Measurements from ENCODE around the gene PCBP3. TPM values are rescaled to one million over a fixed set of nuclear protein-coding genes. Genes with fewer than 3 reads are reported as not detected.
"Not testable (repeated sequence)": the region's sequence is repeated elsewhere in the genome, so short reads cannot be mapped to it uniquely, and the experiment has no call there.

PCBP3 gene
- total RNA-seq, 8 experiments from 2014 or later: 2.5 to 20.9 (median 10.0) TPM

GRCh38 chr21:45695086-45695485 lies 51.6 kb downstream of the PCBP3 start:
- H3K27ac ChIP-seq: no peak overlapping the region
- no peak for ATAC-seq (replicated peaks in 6 of 8)
- no peaks in the 10 kb centered on the region for H3K4me1 ChIP-seq (replicated peaks in 1 of 2)
- in situ Hi-C loops (cut with MboI; ENCODE audit: low pct_unique_long_range_greater_than_20kb in 2 of 9, low sequenced_read_pairs in 9 of 9, unreplicated experiment in 9 of 9): no loop called here
- WGBS, 10 experiments: 0 to 100% (median 60%) methylated on average over 1 to 2 of the region's 2 CpGs; no CpG with 5 or more reads in 3 of the 10 experiments
- H3K4me3 ChIP-seq: no peak overlapping the region

- 0 to 100% (median 72%) methylated on average over 1 to 3 of the region's 3 CpGs; no CpG with 5 or more reads in 4 of the 10 experiments for WGBS, 10 experiments
- in situ Hi-C loops (cut with MboI; ENCODE audit: low pct_unique_long_range_greater_than_20kb in 2 of 9, low sequenced_read_pairs in 9 of 9, unreplicated experiment in 9 of 9): no loop called here
- Histone ChIP-seq H3K27ac (no peak overlapping the region), H3K4me1 (replicated peaks in 1 of 2) (no peaks in the 10 kb centered on the region), H3K4me3 (no peak overlapping the region)
- peak in 5 of 8 experiments; percentile 40 to 96 (median 95) for ATAC-seq (replicated peaks in 6 of 8)
Measured at GRCh38 chr21:45698493-45699184, 55.1 kb downstream of the PCBP3 start.

GRCh38 chr21:45699251-45699942 lies 55.9 kb downstream of the PCBP3 start:
- in situ Hi-C loops (cut with MboI; ENCODE audit: low pct_unique_long_range_greater_than_20kb in 2 of 9, low sequenced_read_pairs in 9 of 9, unreplicated experiment in 9 of 9): no loop called here
- H3K27ac ChIP-seq: no peak overlapping the region
- WGBS, 10 experiments: 78 to 92% (median 82%) methylated on average over 2 to 5 of the region's 7 CpGs; no CpG with 5 or more reads in 3 of the 10 experiments
- peaks cover 0 to 2% of the 10 kb centered on the region in 2 donors for H3K4me1 ChIP-seq (replicated peaks in 1 of 2)
- no peak overlapping the region for H3K4me3 ChIP-seq
- no peak for ATAC-seq (replicated peaks in 6 of 8)

- no peak for ATAC-seq (replicated peaks in 6 of 8)
- Histone ChIP-seq H3K4me3 (no peak overlapping the region), H3K4me1 (replicated peaks in 1 of 2) (peaks cover 0 to 2% of the 10 kb centered on the region in 2 donors), H3K27ac (no peak overlapping the region)
- 50 to 100% (median 90%) methylated on average over 1 of the region's 1 CpG; no CpG with 5 or more reads in 5 of the 10 experiments for WGBS, 10 experiments
- in situ Hi-C loops (cut with MboI; ENCODE audit: low pct_unique_long_range_greater_than_20kb in 2 of 9, low sequenced_read_pairs in 9 of 9, unreplicated experiment in 9 of 9): no loop called here
Measured at GRCh38 chr21:45699966-45700365, 56.4 kb downstream of the PCBP3 start.

- Histone ChIP-seq H3K4me3 (no peak overlapping the region), H3K27ac (no peak overlapping the region), H3K4me1 (replicated peaks in 1 of 2) (peaks cover 0 to 2% of the 10 kb centered on the region in 2 donors)
- ATAC-seq (replicated peaks in 6 of 8): no peak
- in situ Hi-C loops (cut with MboI; ENCODE audit: low pct_unique_long_range_greater_than_20kb in 2 of 9, low sequenced_read_pairs in 9 of 9, unreplicated experiment in 9 of 9): no loop called here
- WGBS, 10 experiments: 59 to 100% (median 95%) methylated on average over 1 to 4 of the region's 6 CpGs; no CpG with 5 or more reads in 2 of the 10 experiments
Measured at GRCh38 chr21:45700461-45700860, 56.9 kb downstream of the PCBP3 start.

- no peak overlapping the region for H3K27ac ChIP-seq
- 43 to 100% (median 75%) methylated on average over 1 to 6 of the region's 13 CpGs; no CpG with 5 or more reads in 1 of the 10 experiments for WGBS, 10 experiments
- ATAC-seq (replicated peaks in 6 of 8): peak in 1 of 8 experiments; percentile 36
- no peak overlapping the region for H3K4me3 ChIP-seq
- peaks cover 0 to 4% of the 10 kb centered on the region in 2 donors for H3K4me1 ChIP-seq (replicated peaks in 1 of 2)
- in situ Hi-C loops (cut with MboI; ENCODE audit: low pct_unique_long_range_greater_than_20kb in 2 of 9, low sequenced_read_pairs in 9 of 9, unreplicated experiment in 9 of 9): no loop called here
Measured at GRCh38 chr21:45704311-45705108, 61.0 kb downstream of the PCBP3 start.

GRCh38 chr21:45706299-45706698 lies 62.8 kb downstream of the PCBP3 start:
- in situ Hi-C loops (cut with MboI; ENCODE audit: low pct_unique_long_range_greater_than_20kb in 2 of 9, low sequenced_read_pairs in 9 of 9, unreplicated experiment in 9 of 9): no loop called here
- no peak overlapping the region for H3K27ac ChIP-seq
- 33 to 80% (median 45%) methylated on average over 1 of the region's 1 CpG; no CpG with 5 or more reads in 6 of the 10 experiments for WGBS, 10 experiments

GRCh38 chr21:45709173-45709572 lies 65.6 kb downstream of the PCBP3 start:
- H3K27ac ChIP-seq: no peak overlapping the region

More at GRCh38 chr21:45706299-45706698, 62.8 kb downstream of the PCBP3 start:
- peak in 3 of 8 experiments; percentile 9 to 65 (median 9) for ATAC-seq (replicated peaks in 6 of 8)
- no peak overlapping the region for H3K4me3 ChIP-seq
- peaks cover 0 to 4% of the 10 kb centered on the region in 2 donors for H3K4me1 ChIP-seq (replicated peaks in 1 of 2)

GRCh38 chr21:45709696-45710268 lies 66.3 kb downstream of the PCBP3 start:
- Histone ChIP-seq H3K4me3 (no peak overlapping the region), H3K27ac (no peak overlapping the region), H3K4me1 (replicated peaks in 1 of 2) (peaks cover 0 to 2% of the 10 kb centered on the region in 2 donors)
- ATAC-seq (replicated peaks in 6 of 8): no peak
- in situ Hi-C loops (cut with MboI; ENCODE audit: low pct_unique_long_range_greater_than_20kb in 2 of 9, low sequenced_read_pairs in 9 of 9, unreplicated experiment in 9 of 9): no loop called here
- WGBS, 10 experiments: 42 to 100% (median 92%) methylated on average over 1 to 3 of the region's 3 CpGs

More at GRCh38 chr21:45709173-45709572, 65.6 kb downstream of the PCBP3 start:
- Histone ChIP-seq H3K4me1 (replicated peaks in 1 of 2) (peaks cover 0 to 4% of the 10 kb centered on the region in 2 donors), H3K4me3 (no peak overlapping the region)
- in situ Hi-C loops (cut with MboI; ENCODE audit: low pct_unique_long_range_greater_than_20kb in 2 of 9, low sequenced_read_pairs in 9 of 9, unreplicated experiment in 9 of 9): no loop called here
- 70 to 100% (median 90%) methylated on average over 3 to 6 of the region's 7 CpGs; no CpG with 5 or more reads in 2 of the 10 experiments for WGBS, 10 experiments
- no peak for ATAC-seq (replicated peaks in 6 of 8)

- in situ Hi-C loops (cut with MboI; ENCODE audit: low pct_unique_long_range_greater_than_20kb in 2 of 9, low sequenced_read_pairs in 9 of 9, unreplicated experiment in 9 of 9); ATAC-seq (replicated peaks in 6 of 8); H3K27ac ChIP-seq; H3K4me3 ChIP-seq; H3K4me1 ChIP-seq (replicated peaks in 1 of 2): not testable (repeated sequence)
- 100% methylated on average over 1 of the region's 5 CpGs; no CpG with 5 or more reads in 9 of the 10 experiments for WGBS, 10 experiments
Measured at GRCh38 chr21:45710306-45710705, 66.8 kb downstream of the PCBP3 start.

GRCh38 chr21:45713613-45714012 lies 70.1 kb downstream of the PCBP3 start:
- WGBS, 10 experiments: 0 to 90% (median 84%) methylated on average over 1 to 6 of the region's 6 CpGs; no CpG with 5 or more reads in 4 of the 10 experiments
- H3K27ac ChIP-seq: no peak overlapping the region
- no peak overlapping the region for H3K4me3 ChIP-seq
- H3K4me1 ChIP-seq (replicated peaks in 1 of 2): no peaks in the 10 kb centered on the region
- ATAC-seq (replicated peaks in 6 of 8): peak in 2 of 8 experiments; percentile 72 to 87
- in situ Hi-C loops (cut with MboI; ENCODE audit: low pct_unique_long_range_greater_than_20kb in 2 of 9, low sequenced_read_pairs in 9 of 9, unreplicated experiment in 9 of 9): no loop called here

- no peak for ATAC-seq (replicated peaks in 6 of 8)
- Histone ChIP-seq H3K4me1 (replicated peaks in 1 of 2) (no peaks in the 10 kb centered on the region), H3K4me3 (no peak overlapping the region), H3K27ac (no peak overlapping the region)
- in situ Hi-C loops (cut with MboI; ENCODE audit: low pct_unique_long_range_greater_than_20kb in 2 of 9, low sequenced_read_pairs in 9 of 9, unreplicated experiment in 9 of 9): no loop called here
- WGBS, 10 experiments: 50 to 100% (median 100%) methylated on average over 1 of the region's 1 CpG; no CpG with 5 or more reads in 3 of the 10 experiments
Measured at GRCh38 chr21:45715441-45715840, 71.9 kb downstream of the PCBP3 start.

Measured in motor neuron (in vitro differentiated cells).